HG03039 (cell line): ENCODE results near the gene ZDHHC11B.
"Not testable (repeated sequence)": the region's sequence is repeated elsewhere in the genome, so short reads cannot be mapped to it uniquely, and the experiment has no call there.

ENCODE experiments used
- ATAC-seq: cut with Tn5 transposase; IDR thresholded peaks from one replicate; pipeline ENCODE4 v1.9.1; 2021; ENCODE audit warnings: mild to moderate bottlenecking, moderate library complexity; ENCODE audit not compliant: unreplicated experiment

ZDHHC11B gene

DNA sequence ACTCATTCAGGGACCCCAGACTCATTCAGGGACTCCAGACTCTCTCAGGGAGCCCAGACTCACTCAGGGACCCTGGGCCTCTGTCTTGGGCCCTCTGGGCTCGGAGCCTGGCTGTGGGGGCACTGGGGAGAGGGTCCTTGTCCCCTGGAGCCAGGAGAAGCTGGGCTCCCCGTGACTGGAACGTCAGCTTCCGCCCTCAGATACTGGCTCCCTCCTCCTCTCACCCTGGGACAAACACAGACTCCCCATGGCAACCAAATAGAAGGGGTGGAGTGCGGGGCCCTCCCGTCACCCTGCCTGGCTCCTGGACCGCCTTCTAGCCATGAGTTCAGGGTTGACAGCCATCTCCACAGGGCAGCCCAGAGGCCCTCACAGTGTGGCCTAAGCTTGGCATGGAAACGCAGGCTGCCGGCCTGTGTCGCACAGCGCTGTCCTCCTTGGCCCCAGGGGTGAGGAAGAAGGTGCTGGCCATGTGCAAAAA lies 27.6 kb downstream of the ZDHHC11B start:
- no peak for ATAC-seq

DNA sequence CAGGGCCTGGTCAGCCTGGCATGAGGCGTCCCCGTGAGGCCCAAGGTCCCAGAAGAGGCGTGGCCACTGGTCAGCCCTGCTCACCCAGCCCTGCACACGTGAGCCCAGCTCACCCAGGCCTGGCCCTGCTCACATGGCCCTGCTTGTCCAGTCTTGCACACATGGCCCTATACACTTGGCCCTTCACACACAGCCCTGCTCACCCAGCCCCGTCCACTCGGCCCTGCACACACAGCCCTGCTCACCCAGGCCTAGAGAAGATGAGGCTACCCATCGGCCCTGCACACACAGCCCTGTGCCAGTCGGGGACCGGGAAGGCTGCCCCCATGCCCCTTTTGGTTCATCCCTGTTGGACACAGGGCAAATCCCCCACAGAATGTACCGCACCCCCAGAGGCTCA lies 28.4 kb downstream of the ZDHHC11B start:
- ATAC-seq = no peak

DNA sequence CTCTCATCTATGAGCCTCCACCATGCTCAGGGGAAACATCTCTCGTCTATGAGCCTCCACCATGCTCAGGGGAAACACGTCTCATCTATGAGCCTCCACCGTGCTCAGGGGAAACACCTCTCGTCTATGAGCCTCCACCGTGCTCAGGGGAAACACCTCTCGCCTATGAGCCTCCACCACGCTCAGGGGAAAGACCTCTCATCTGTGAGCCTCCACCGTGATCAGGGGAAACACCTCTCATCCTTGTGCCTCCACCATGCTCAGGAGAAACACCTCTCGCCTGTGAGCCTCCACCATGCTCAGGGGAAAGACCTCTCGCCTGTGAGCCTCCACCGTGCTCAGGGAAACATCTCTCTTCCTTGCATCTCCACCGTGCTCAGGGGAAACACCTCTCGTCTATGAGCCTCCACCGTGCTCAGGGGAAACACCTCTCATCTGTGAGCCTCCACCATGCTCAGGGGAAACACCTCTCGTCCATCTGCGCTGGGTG lies 30.3 kb downstream of the ZDHHC11B start:
- ATAC-seq = not testable (repeated sequence)

DNA sequence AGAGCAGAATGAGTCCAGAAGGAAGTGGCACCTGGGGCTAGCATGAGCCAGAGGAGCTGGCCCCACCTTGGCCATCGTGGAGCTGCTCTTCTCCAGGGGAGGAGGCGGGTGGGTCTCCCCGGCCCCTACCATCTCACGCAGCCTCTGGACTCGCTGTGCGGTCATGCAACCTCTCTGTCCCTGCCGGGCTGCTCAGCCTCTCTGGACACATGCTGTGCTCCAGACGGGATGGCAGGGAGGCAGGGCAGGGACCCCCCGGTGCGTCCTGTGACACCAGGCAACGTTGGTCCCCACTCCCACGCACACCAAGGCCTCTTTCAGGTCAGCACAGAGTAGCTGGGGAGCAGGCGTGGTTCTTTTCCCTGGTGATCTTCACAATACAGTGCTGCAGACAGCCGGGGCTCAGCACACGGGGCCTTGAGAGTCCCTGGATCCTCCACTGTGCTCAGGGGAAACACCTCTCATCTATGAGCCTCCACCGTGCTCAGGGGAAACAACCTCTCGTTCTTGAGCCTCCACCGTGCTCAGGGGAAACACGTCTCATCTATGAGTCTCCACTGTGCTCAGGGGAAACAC lies 30.9 kb downstream of the ZDHHC11B start:
- not testable (repeated sequence) for ATAC-seq

DNA sequence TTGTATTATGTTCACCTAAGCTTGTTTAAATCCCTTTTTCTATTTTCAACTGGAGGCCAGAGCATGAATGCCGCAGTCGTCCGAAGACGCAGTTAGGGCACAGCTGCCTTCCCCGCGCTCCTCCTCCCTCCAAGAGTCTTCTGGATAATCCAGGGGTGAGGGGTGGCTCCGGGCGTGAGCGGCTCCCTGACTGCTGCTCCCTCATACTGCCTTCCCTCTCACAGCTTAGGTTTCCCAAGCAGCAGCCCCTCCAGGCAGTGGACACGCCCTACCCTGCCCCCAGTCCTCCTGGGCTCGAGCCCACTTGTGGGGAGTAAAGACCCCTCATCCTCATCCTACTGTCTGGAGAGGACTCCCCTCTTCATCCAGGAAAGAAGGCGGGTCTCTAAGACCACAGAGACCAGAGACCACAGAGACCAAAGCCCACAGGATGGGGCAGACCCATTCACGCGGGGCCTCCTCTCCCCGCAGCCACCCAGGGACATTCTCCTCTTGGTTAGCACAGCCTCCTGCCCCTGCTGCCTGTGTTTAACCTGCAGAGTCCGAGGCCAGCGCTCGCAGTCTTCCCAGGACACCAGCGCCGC lies 31.9 kb downstream of the ZDHHC11B start:
- ATAC-seq = not testable (repeated sequence)

DNA sequence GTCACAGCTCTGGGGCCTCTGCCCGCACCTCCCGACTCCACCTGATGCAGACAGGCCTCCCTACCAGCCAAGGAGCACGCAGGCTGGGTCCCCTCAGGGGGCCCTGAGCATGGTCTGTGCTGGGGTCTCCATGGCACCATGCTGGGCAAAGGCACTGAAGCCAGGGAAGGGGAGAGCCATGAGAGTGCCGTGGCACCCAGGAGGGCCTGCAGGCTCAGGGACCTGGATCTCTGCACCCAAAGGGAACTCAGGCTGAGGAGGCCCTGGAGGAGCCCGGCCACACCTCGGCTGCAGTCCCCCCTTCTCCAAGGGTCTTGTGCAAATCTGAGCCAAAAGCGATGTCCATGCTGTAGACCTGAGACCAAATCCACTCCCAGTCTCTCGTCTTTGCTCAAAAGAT lies 32.5 kb downstream of the ZDHHC11B start:
- ATAC-seq = not testable (repeated sequence)

DNA sequence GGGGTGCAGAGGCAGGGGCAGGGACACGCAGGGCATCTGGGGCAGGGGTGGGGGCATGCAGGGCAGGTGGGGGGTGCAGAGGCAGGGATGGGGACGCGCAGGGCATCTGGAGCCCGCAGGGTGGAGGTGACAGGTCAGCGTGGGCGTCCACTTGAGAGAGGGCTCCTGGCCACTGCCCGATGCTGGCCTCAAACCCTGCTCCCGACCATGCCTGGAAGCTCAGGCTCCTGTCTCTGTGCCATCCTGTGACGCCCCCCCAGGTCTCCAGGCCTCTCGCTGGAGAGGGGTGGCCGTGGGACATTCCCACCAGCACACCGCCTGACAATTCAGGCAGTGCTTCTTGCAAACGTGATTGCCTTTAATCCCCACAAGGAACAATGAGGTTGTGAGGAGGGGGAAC lies 33.0 kb downstream of the ZDHHC11B start:
- no peak for ATAC-seq

DNA sequence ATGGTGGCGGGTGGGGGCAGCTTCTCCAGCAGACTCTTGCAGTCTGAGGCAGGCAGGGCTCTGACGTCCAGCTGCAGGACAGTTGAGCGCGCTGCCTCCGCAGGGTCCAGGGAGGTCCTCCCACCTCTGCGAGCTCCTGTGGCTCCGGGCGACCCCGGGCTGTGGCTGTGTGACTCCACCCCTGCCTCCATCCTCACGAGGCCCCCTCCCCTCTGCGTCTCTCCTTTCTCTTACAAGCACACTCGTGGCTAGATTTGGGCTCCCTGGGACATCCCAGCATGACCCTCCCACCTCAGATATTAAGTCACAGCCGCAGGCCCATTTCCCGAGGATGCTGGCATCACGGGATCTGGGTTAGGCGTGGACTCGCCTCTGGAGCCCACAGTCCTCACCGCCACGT lies 34.3 kb downstream of the ZDHHC11B start:
- not testable (repeated sequence) for ATAC-seq

DNA sequence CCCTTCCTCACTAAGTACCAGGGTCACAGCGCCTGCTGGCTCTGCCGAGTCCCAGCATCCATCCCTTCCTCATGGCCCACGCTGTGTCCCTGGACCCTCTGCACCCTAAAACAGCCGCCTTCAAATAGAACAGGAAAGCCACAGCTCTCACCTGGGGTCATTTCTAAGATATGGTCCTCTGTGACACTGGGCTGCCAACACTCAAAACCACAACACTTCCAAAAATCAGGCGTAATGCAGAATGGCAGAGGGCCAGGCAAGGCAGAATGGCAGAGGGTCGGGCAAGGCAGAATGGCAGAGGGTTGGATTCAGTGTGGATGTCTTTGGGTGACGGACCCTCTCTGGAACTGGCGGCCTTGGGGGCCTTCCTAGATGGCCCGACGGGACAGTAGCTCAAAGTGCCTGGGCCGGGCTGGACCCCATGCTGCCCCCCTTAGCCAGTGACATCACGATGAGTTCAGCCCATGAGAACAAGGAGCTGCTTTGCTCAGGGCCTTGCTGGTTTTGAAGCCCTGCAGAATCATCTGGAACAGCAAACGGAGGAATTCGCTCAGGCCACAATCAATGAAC lies 35.3 kb downstream of the ZDHHC11B start:
- no peak for ATAC-seq

DNA sequence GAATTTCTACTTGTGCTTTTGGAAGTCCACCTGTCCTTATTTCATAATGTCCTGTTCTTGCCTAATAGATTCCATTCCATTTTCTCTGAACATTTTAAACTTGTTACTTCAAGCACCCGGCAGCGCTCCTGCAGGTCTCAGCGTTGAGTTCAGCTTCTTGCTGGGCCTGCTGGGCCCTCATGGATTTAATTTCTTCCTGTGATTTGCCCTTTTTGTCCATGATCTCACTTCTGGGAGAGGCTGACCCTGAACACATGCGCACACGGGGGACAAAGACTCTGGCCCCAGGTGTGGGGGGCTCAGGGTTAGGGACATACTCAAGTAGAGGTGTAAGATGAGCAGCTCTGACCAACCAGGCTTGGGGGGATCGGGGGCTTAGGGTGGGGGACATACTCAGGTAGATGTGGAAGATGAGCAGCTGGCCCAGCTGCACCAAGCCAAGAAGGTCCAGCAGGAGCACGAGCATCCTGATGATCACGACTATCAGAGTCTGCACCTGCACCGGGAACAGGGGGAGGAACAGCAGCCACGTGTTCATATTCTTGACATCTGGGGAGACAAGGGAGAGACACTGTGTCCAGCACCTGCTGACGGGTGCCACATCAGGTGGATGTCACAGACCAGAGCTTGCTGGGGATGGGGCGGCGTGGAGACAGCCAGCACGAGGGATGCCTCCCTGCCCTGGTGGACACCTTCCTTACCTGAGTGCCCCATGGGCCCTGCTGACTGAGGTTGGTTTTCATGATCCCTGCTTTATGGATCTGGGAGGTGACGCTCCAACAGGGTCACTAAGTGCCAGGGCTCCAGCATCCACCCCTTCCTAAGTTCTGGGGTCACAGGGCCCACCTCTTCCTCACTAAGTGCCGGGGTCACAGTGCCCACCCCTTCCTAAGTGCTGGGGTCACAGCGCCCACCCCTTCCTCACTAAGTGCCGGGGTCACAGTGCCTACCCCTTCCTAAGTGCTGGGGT lies 36.2 kb downstream of the ZDHHC11B start:
- not testable (repeated sequence) for ATAC-seq

DNA sequence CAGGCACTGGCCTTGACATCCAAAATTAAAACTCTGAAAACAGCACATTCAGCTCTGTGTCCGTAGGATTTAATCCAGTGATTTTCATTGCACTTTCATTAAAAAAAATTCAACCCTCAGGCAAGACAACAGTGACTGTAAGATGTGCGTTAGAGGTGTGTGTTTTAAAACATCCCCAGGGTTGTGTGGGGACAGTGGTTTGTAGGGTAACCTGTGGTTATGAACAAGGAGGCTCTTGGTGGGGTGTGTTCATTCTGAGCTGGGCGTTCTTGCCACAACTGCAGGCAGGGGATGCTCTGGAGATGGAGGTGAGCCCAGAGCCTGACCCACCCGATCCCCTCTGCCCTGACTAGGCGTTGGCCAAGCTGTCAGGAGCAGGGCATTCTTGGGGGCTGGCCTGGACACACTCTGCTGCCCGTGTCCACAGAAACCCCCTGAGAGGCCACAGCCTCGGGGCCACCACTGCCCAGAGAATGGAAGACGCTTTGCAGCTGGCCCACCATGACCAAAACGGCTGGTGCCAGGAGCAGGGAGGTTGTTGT lies 37.2 kb downstream of the ZDHHC11B start:
- ATAC-seq = not testable (repeated sequence)

DNA sequence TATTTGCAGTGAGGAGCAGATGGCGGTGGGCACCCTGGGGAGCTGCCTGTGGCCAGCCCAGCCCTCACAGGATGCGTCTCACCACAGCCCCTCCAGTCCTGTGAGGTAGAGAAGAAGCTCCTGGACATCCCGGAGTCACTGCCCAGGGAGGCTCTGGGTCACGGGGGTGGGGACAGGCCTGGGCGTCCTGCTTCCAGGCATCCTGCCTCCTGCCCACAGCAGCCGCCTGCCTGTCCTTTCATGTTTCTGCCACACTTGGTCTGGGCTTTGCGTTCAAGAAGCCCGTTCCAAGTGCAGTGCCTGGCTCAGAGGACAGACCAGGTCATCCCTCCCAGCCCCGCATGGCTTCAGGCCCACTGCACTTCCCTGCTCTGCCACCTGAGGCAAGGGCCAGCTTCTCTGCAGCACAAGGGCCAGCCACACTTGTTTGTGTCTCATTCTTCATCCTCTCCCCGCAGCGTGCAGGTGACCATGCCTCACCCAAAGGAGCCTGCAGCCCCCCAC lies 38.2 kb downstream of the ZDHHC11B start:
- no peak for ATAC-seq

DNA sequence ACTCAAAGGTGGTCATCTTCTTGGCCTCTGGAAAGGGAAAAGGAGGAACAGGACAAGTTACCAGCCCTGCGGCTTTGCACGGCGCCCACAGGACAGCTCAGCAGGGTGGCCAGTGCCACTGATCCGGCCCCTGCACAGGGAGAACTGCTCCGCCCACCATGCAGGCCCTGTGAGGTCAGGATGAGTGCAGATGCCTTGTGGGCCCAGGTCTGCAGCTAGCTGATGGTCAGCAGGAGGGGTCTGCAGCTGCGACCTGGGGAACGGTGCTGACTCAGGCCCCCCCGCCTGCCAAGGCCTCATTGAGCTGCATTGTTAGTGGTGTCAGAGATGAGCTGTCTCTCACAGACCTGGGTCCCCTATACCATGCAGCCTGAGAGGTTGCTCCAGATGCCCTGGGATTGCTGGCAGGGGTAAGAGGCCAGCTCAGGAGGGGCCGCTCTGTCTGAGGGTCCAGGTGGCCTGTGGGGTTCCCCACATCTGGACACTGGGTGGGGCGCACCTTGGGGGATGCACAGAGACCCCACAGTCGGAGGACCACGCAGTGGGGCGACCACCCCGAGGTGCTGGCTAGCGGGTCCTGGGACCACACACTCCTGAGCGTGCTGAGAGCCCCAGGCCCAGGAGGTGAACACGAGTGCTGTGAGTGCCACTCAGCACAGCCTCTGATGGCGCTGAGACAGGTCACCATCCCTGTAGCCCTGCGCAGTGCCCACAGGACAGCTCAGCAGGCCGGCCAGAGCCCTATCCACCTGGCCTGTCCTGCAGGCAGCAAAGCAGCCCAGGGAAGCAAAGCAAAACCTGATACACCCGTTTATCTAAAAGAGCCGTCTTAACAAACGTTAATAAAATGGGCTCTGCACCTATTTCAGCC lies 39.0 kb downstream of the ZDHHC11B start:
- ATAC-seq = not testable (repeated sequence)

DNA sequence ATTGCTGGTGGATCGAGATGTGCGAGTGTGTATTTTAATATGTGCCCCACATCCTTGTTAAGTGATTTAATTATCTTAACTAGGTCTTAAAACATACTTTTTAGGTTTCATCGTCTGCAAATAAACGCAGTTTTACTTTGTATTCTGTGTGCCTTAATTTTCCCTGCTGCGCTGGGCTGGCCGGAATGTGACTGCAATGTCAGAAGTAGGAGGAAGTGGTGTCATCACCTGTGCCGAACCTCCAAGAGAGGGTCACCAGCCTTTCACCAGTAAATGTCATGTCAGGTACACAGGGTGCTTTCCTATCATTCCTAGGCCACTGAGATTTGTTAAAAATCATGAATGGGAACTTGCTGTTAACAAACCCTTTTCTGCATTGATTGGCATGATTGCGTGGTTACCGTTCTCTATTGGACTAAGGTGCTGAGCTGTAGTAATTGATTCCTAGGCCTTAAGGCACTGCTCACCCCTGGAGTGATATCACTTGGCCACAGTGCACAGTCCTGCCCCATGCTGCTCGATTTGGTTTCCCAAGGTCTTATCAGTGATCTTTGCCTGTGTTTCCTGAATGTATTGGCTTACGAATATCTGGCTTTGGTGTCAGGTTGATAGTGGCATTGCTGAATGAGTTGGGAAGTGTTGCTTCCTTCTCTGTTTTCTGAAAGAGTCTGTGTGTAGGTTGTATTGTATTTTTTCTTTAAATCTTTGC lies 40.7 kb downstream of the ZDHHC11B start:
- not testable (repeated sequence) for ATAC-seq

DNA sequence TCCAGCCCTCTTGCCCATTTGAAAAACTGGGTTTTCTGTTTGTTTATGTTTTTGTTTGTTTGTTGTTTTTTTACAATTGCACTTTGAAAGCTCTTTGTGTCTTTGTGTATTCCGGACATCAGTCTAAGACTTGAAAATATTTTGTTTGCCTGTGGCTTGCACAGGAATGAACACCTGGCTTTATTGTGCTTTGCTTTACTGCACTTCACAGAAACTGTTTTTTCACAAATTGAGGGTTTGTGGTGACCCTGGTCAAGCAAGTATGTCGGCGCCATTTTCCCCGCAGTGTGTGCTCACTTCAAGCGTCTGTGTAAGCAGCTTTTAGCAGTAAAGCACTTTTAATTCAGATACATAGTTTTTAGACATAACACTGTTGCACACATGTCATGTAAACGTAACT lies 42.3 kb downstream of the ZDHHC11B start:
- not testable (repeated sequence) for ATAC-seq

DNA sequence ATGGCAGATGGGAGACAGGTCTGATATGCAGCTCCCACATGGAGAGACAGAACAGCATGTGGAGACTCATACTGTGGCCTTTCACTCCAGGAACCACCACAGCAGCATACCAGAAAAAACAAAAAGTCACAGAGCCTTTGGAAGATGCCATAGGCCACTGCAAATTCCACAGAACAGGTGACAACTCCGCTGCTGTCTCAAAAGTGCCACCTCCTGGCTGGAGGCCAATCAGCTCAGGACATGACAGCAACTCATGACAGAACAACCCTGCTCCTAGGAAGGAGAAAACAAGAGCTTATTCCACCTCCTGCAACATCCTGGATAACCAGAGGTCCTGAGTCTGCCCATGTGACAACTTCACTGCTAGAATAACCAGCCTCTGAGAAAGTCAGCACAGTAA lies 50.4 kb downstream of the ZDHHC11B start:
- ATAC-seq = not testable (repeated sequence)

DNA sequence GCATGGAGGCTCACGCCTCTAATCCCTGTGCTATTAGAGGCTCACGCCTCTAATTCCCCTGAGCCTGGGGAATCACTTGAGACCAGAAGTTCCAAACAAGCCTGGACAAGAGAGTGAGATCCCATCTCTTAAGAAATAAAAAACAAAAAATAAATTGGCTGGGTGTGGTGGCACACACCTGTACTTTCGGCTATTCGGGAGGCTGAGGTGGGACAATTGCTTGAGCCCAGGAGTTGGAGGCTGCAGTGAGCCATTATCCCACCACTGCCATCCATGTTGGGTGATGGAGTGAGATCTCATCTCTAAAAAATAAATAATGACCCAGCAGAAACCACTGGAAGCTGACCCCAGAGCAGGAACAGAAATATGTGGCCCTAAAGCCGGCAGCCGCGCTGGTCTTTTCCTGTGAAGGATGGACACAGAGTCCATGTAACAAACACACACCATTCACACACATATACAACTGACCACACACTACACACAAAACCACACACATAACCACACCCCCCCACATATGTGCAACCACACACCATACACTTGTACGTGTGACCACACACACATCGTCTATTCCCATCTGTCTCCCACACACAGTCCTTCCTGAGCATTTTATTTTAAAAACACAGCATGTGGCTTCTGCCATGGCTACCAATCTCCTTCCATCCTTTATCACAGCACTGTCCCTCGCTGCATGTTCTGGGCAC lies 51.6 kb downstream of the ZDHHC11B start:
- ATAC-seq = not testable (repeated sequence)

DNA sequence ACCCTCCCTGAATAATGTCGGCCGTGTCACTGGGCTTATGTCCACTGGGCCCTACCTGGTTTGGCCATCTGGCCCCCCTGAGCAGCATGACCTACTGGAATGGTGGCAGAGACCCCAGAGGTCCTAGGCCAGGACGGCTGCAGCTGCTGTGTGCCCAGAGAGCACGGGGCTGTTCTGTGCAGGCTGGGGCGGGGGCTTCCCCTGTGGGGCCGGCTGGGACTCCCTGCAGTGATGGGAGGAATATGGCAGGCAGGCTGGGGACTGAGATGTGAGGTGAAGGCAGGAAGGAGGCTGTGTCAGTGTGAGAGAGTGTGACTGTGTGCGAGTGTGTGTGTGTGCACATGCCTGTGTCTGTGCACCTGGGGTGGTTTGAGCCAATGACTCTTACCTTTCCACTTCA lies 55.3 kb downstream of the ZDHHC11B start:
- not testable (repeated sequence) for ATAC-seq
